GM21423 (cell line): ENCODE measurements around the gene BRCA1.

Source experiments
- ATAC-seq: cut with Tn5 transposase; IDR thresholded peaks from one replicate; pipeline ENCODE4 v1.9.1; 2021; ENCODE audit warnings: mild to moderate bottlenecking, moderate library complexity; ENCODE audit not compliant: unreplicated experiment

BRCA1 gene

GRCh38 chr17:43025766-43026537 is 99.2 kb downstream of the BRCA1 start:
- no peak for ATAC-seq

- ATAC-seq = no peak
These were observed 99.9 kb downstream of the BRCA1 start for GRCh38 chr17:43025290-43025657.

GRCh38 chr17:43024407-43025289 is 100.5 kb downstream of the BRCA1 start, which contains the start of gene RND2:
TSS of gene RND2 (plus strand) at chr17:43025231. CDS start at chr17:43025348, 117 bp downstream.
- no peak for ATAC-seq

- ATAC-seq = peak; percentile 36
These were observed 103.2 kb downstream of the BRCA1 start, which contains the start of gene VAT1 for GRCh38 chr17:43021741-43022512. TSS of gene VAT1 (minus strand) at chr17:43022385. CDS start at chr17:43022322, 63 bp downstream.

- ATAC-seq = no peak
These were observed 104.1 kb downstream of the BRCA1 start for GRCh38 chr17:43020789-43021740.

- no peak for ATAC-seq
These were observed 105.0 kb downstream of the BRCA1 start for GRCh38 chr17:43020030-43020621.

GRCh38 chr17:43019418-43019817 is 105.7 kb downstream of the BRCA1 start:
- ATAC-seq = no peak

- ATAC-seq = no peak
These were observed 106.2 kb downstream of the BRCA1 start for GRCh38 chr17:43018932-43019331.

GRCh38 chr17:43018008-43018853 is 106.9 kb downstream of the BRCA1 start:
- ATAC-seq = no peak

GRCh38 chr17:43016216-43016615 is 108.9 kb downstream of the BRCA1 start:
- no peak for ATAC-seq

GRCh38 chr17:43015579-43015978 is 109.6 kb downstream of the BRCA1 start:
- no peak for ATAC-seq

GRCh38 chr17:43014649-43015542 is 110.3 kb downstream of the BRCA1 start:
- ATAC-seq = no peak

- no peak for ATAC-seq
These were observed 111.0 kb downstream of the BRCA1 start for GRCh38 chr17:43014020-43014648.

- ATAC-seq = no peak
These were observed 111.9 kb downstream of the BRCA1 start for GRCh38 chr17:43013296-43013695.

GRCh38 chr17:43011728-43012472 is 113.3 kb downstream of the BRCA1 start:
- no peak for ATAC-seq

GRCh38 chr17:43010667-43011308 is 114.4 kb downstream of the BRCA1 start:
- no peak for ATAC-seq
